Right lobe of liver (tissue), 6 donors: ENCODE results near the gene TTLL10. TPM values are rescaled to one million over a fixed set of nuclear protein-coding genes. Genes with fewer than 3 reads are reported as not detected.
A peak's percentile ranks its signal among the peaks of the same experiment; 100 is the strongest.

Experiments
- ATAC-seq, 4 donors: fragments of 200-7000 bp; cut with Tn5 transposase; one replicate each; pipeline ENCODE4 v1.9.1; 2020; ENCODE audit warnings: mild to moderate bottlenecking in 4 of 4, moderate library complexity in 4 of 4
- DNase-seq, 3 donors: peaks; one replicate each; pipeline ENCODE4 v3.0.0-alpha.2; 2020
- H3K27ac ChIP-seq, 3 donors: fragments of 200-600 bp; one replicate each; pipeline ENCODE4 v1.8.0; 2022
- H3K27me3 ChIP-seq, 2 donors: fragments of 200-600 bp; one replicate each; pipeline ENCODE4 v1.8.0; 2022
- H3K36me3 ChIP-seq, 4 donors: fragments of 200-600 bp; sonication (generic) in 1 of 4; one replicate each; pipeline versions ENCODE4 v1.5.1 to v1.8.0; 2017 to 2022; ENCODE audit warnings: control low read depth in 1 of 4
- H3K4me1 ChIP-seq, 4 donors: fragments of 200-600 bp; sonication (generic) in 1 of 4; one replicate each; pipeline versions ENCODE4 v1.5.1 to v1.8.0; 2017 to 2022; ENCODE audit warnings: control low read depth in 1 of 4
- H3K4me3 ChIP-seq, 3 donors: fragments of 200-600 bp; one replicate each; pipeline ENCODE4 v1.8.0; 2022
- H3K9me3 ChIP-seq, 4 donors: fragments of 200-600 bp; sonication (generic) in 1 of 4; one replicate each; pipeline versions ENCODE4 v1.5.1 to v1.8.0; 2017 to 2022; ENCODE audit warnings: control low read depth in 1 of 4
- CTCF ChIP-seq, 4 donors: fragments of 200-600 bp in 3 of 4; fragments of 450-650 bp in 1 of 4; IDR thresholded peaks; one replicate each; pipeline versions ENCODE4 v1.5.1 to v1.8.0; 2016 to 2022; ENCODE audit warnings: antibody characterized with exemption in 4 of 4, mild to moderate bottlenecking in 2 of 4
- POLR2A ChIP-seq: fragments of 450-650 bp; IDR thresholded peaks from one replicate; pipeline ENCODE4 v1.6.1; 2017; ENCODE audit warnings: antibody characterized with exemption, mild to moderate bottlenecking
- WGBS: methylation state at CpG from one replicate; pipeline ENCODE4 v1.1.6; 2018; ENCODE audit warnings: low coverage, low lambda C conversion rate; ENCODE audit not compliant: insufficient coverage; ENCODE audit errors: missing lambda C conversion rate; 5-methylcytosine and 5-hydroxymethylcytosine counted together
- intact Hi-C, 2 donors: fragments of 100-400 bp; cut with DNase I; formaldehyde crosslinking; loops; one replicate each; pipeline versions ENCODE4 v1.11.2 to v1.14.1; 2022
- total RNA-seq, 6 experiments: library from RNA; depleted of rRNA in 2 of 6; stranded (reverse); fragments of >200 nt in 2 of 6; fragmentation: NEBNext Ultra II Directional in 3 of 6; extraction: Animal tissue kit (Norgen Biotek cat#: 25700) in 3 of 6; gene quantifications; one replicate each; pipeline versions ENCODE4 v1.1.0 to v1.2.4, GENCODE V29; 2016 to 2023
- donor health status: DM: no; HTN: yes; CAD: no.
- donor health status: DM: no; HTN: no; CAD: no.
- donor health status: DM: no; HTN: no; CAD: no.
- donor health status: DM: no; HTN: yes; CAD: no.
- donor health status: DM: no; HTN: yes; CAD: no.

The TTLL10 gene
- total RNA-seq, 6 experiments from 2014 or later = not detected

DNA sequence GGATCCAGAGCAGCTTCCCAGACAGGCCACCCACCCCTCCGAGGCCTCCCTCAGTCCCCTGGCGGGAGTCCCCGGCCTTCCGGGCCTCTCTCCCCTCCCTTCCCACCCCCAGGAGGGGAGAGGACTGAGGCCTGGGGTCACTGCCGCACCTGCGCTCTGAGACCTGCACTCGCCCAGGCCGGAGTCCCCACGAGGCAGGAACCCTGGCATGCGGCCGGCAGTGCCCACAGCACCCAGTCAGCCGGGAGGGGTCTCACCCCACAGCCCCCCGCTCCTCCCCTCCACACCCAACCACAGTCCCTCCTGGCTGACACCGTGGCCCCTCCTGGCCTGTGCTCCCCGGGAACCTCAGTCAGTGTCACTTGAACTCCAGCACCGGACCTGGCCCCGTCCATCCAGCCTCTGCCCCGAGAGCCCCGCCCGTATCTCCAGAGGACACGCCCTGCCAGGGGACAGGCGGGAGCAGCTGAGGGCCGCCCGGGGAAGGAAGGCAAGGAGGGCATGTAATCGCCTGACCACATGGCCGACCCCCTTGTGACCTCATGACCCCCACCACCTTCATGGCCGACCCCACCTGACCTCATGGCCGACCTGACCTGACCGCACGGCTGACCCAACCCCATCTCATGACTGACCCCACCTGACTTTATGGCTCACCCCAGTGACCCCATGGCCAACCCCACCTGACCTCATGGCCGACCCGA, 28.7 kb upstream of the TTLL10 start:
- Histone ChIP-seq H3K36me3 (no peaks in the 10 kb centered on the region), H3K4me3 (no peak overlapping the region), H3K9me3 (no peaks in the 10 kb centered on the region), H3K27ac (no peak overlapping the region), H3K4me1 (no peaks in the 10 kb centered on the region), H3K27me3 (no peaks in the 10 kb centered on the region)
- WGBS = 72% methylated on average over 12 of the region's 32 CpGs
- intact Hi-C loops = no loop called here
- no peak for DNase-seq
- ATAC-seq = peak in 1 of 4 donors; percentile 10
- TF ChIP-seq POLR2A (no peak), CTCF (IDR thresholded peaks at IDR 0.05) (no peak)

DNA sequence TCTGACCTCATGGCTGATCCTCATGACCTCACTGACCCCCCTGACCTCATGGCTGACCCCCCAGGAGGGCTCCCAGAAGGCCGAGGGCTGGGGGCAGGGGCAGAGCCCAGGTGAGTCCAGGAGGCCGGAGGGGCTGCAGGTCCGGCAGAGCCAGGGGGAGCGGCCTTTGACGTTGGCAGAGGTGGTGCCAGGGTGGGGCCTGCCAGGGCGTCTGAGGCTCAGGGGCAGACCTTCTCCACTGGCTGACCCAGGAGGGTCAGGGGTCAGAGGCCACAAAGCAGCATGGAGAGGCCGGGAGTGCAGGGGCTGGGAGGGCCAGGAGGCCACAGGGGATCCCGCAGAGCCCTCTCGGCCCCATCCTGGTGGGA, 28.1 kb upstream of the TTLL10 start:
- H3K9me3 ChIP-seq = no peaks in the 10 kb centered on the region
- WGBS = no CpG with 5 or more reads among the region's 9 CpGs
- no peak overlapping the region for H3K4me3 ChIP-seq
- H3K4me1 ChIP-seq = no peaks in the 10 kb centered on the region
- no peak for ATAC-seq
- no peak for DNase-seq
- TF ChIP-seq CTCF (IDR thresholded peaks at IDR 0.05) (no peak), POLR2A (no peak)
- no peaks in the 10 kb centered on the region for H3K36me3 ChIP-seq
- no peaks in the 10 kb centered on the region for H3K27me3 ChIP-seq
- no peak overlapping the region for H3K27ac ChIP-seq
- intact Hi-C loops = no loop called here

GRCh38 chr1:1146026-1146425, 27.7 kb upstream of the TTLL10 start:
- ATAC-seq = no peak
- Histone ChIP-seq H3K9me3 (no peaks in the 10 kb centered on the region), H3K27me3 (no peaks in the 10 kb centered on the region), H3K4me3 (no peak overlapping the region), H3K27ac (no peak overlapping the region), H3K36me3 (no peaks in the 10 kb centered on the region), H3K4me1 (no peaks in the 10 kb centered on the region)
- intact Hi-C loops = no loop called here
- TF ChIP-seq POLR2A (no peak), CTCF (IDR thresholded peaks at IDR 0.05) (no peak)
- no peak for DNase-seq
- WGBS = 49% methylated on average over 2 of the region's 14 CpGs

DNA sequence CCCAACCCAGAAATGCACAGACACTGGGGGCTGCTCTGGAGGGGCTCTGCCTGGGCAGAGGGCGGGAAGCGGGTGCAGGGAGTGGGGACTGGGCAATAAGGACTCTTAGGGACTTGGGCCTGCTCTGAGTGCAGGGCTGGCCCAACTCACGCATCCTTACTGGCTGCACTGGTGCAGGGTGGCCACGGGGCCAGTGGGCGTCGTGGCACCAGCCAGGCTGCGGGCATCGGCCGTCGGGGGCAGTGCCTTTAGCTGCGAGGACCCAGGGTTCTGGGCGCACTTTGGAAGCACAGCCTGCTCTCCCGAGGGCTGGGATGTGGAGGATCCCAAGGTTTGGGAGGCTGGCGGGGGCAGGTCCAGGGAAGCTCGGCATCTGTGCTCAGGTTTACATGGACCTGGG, 27.1 kb upstream of the TTLL10 start:
- ATAC-seq (no peak), DNase-seq (no peak)
- intact Hi-C loops = no loop called here
- TF ChIP-seq POLR2A = no peak
- TF ChIP-seq CTCF (IDR thresholded peaks at IDR 0.05) = no peak
- no CpG with 5 or more reads among the region's 15 CpGs for WGBS
- Histone ChIP-seq H3K36me3 (no peaks in the 10 kb centered on the region), H3K4me3 (no peak overlapping the region), H3K9me3 (no peaks in the 10 kb centered on the region), H3K27ac (no peak overlapping the region), H3K27me3 (no peaks in the 10 kb centered on the region), H3K4me1 (no peaks in the 10 kb centered on the region)

- Histone ChIP-seq H3K9me3 (no peaks in the 10 kb centered on the region), H3K27ac (no peak overlapping the region), H3K36me3 (no peaks in the 10 kb centered on the region), H3K27me3 (no peaks in the 10 kb centered on the region), H3K4me3 (no peak overlapping the region), H3K4me1 (no peaks in the 10 kb centered on the region)
- DNase-seq (no peak), ATAC-seq (no peak)
- TF ChIP-seq CTCF (IDR thresholded peaks at IDR 0.05) (no peak), POLR2A (no peak)
- WGBS = 100% methylated on average over 4 of the region's 13 CpGs
- intact Hi-C loops = no loop called here
These were observed 25.6 kb upstream of the TTLL10 start for GRCh38 chr1:1148061-1148460.
